Gastroesophageal sphincter (tissue), 3 donors: ENCODE results near the gene CNKSR2.

Experiments
- EP300 ChIP-seq: sonication (generic); formaldehyde crosslinking; IDR thresholded peaks from one replicate; pipeline ENCODE4 v1.6.1; 2017; ENCODE audit warnings: antibody characterized with exemption, mild to moderate bottlenecking
- POLR2A ChIP-seq, 2 donors: fragments of 450-650 bp; IDR thresholded peaks; one replicate each; pipeline ENCODE4 v1.6.1; 2017; ENCODE audit warnings: antibody characterized with exemption in 2 of 2, mild to moderate bottlenecking in 2 of 2, moderate library complexity in 1 of 2
- POLR2AphosphoS5 ChIP-seq: sonication (generic); formaldehyde crosslinking; IDR thresholded peaks from one replicate; pipeline ENCODE4 v1.6.1; 2017; ENCODE audit warnings: antibody characterized with exemption
- TF ChIP-seq, protein P1 (sequence below), 4 experiments: fragments of 200-600 bp in 2 of 4; fragments of 450-650 bp in 2 of 4; sonication (generic) in 1 of 4; IDR thresholded peaks; one replicate each; pipeline ENCODE4 v1.5.1; 2017 to 2019; ENCODE audit warnings: antibody characterized with exemption in 4 of 4, mild to moderate bottlenecking in 2 of 4, moderate library complexity in 2 of 4

DNA sequence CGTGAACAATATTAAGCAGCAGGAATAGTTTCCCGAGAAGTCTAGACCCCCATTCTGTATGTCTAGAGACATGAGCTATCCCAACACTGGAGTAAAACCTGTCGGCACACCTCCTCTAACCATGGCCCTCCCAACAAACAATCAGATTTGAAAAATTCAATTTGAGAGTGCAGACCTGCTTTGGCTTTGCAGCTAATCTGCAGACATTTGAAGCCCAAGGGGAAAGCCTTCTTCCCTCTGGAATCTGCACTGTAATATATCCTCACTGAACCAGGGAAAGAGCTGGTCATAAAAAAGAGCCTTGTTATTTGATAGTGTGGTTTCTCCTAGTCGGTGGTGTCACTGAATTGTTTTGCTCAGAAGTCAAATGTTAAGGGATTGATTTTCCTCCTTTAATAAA lies 328.5 kb downstream of the CNKSR2 start:
- TF ChIP-seq, protein P1, sequence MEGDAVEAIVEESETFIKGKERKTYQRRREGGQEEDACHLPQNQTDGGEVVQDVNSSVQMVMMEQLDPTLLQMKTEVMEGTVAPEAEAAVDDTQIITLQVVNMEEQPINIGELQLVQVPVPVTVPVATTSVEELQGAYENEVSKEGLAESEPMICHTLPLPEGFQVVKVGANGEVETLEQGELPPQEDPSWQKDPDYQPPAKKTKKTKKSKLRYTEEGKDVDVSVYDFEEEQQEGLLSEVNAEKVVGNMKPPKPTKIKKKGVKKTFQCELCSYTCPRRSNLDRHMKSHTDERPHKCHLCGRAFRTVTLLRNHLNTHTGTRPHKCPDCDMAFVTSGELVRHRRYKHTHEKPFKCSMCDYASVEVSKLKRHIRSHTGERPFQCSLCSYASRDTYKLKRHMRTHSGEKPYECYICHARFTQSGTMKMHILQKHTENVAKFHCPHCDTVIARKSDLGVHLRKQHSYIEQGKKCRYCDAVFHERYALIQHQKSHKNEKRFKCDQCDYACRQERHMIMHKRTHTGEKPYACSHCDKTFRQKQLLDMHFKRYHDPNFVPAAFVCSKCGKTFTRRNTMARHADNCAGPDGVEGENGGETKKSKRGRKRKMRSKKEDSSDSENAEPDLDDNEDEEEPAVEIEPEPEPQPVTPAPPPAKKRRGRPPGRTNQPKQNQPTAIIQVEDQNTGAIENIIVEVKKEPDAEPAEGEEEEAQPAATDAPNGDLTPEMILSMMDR (IDR thresholded peaks at IDR 0.05) = no peak
- TF ChIP-seq POLR2A (IDR thresholded peaks at IDR 0.05) (no peak), POLR2AphosphoS5 (no peak), EP300 (no peak)
